WERI-Rb-1 (cell line): ENCODE data around the gene ANKRD40.

Experiments
- DNase-seq: peaks from one replicate; pipeline ENCODE4 v3.0.0-alpha.2; 2020
- H3K27ac ChIP-seq: fragments of 250-450 bp; sonication (Bioruptor Pico); 2 replicates; pipeline ENCODE4 v1.5.1; 2020; ENCODE audit warnings: mild to moderate bottlenecking, moderate library complexity
- H3K27me3 ChIP-seq: fragments of 250-450 bp; sonication (Bioruptor Pico); 2 replicates; pipeline ENCODE4 v1.5.1; 2021; ENCODE audit warnings: mild to moderate bottlenecking, low read depth, moderate library complexity; ENCODE audit not compliant: insufficient read depth, severe bottlenecking
- H3K36me3 ChIP-seq: fragments of 250-450 bp; sonication (Bioruptor Pico); 2 replicates; pipeline ENCODE4 v1.5.1; 2020; ENCODE audit warnings: mild to moderate bottlenecking, moderate library complexity
- H3K4me3 ChIP-seq: 2 replicates; pipeline ENCODE4 v1.5.1; 2011; ENCODE audit warnings: low read depth, mild to moderate bottlenecking, control low read depth, low read length
- H3K9me3 ChIP-seq: fragments of 250-450 bp; sonication (Bioruptor Pico); 2 replicates; pipeline ENCODE4 v1.5.1; 2021; ENCODE audit warnings: mild to moderate bottlenecking, moderate library complexity; ENCODE audit not compliant: severe bottlenecking
- TF ChIP-seq, protein P1 (sequence below): IDR thresholded peaks from 2 replicates; pipeline ENCODE4 v1.5.1; 2011; ENCODE audit warnings: low read depth, mild to moderate bottlenecking, control low read depth, inconsistent platforms, low read length

ANKRD40 gene

DNA sequence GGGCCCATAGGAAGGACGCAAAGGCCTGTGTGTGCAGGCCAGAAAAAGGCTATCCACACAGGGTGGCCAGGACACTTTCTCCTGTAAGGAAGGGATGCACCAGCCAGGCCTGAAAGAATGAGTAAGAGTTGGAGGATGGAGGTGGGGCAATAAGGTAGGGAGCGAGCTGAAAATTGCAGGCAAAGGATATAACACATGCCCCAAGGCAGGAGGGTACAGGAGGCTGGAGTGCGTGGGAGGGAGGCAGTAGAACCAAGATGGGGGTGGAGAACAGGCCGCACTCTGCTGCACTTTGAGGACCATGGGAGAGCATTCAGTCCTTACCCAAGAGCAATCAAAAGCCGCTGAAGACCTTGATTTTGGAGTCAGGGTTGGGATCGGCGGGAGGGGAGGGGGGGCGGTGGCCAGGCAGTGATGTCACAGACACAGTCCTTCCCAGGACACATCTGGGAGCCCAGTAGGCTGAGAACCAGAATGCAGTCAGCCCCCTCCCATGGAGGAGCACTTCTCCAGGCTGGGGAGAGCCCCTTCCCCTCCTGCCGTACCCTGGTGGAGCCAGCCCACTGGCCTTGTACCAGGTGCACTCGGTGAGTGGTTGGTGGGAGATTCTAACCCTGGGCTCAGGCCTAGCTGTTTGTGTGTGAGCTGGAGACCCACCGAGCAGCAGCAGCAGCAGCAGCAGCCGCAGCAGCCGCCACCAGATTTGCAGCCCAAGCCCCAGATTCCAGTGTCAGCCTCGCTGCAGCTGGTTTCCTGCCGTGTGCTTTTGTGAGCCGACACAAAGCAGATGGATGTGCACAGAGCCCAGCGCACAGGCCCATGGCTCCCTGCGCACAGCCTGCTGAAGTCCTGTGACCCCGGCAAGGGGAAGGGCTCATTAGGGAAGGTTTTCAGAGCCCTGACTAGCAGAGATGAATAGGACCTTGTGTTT lies 17.5 kb downstream of the ANKRD40 start:
- no peaks in the 10 kb centered on the region for H3K9me3 ChIP-seq
- DNase-seq, result no peak
- peaks cover 26% of the 10 kb centered on the region for H3K36me3 ChIP-seq
- H3K27me3 ChIP-seq, result no peaks in the 10 kb centered on the region
- no peak overlapping the region for H3K27ac ChIP-seq
- H3K4me3 ChIP-seq, result no peak overlapping the region
- TF ChIP-seq, protein P1, sequence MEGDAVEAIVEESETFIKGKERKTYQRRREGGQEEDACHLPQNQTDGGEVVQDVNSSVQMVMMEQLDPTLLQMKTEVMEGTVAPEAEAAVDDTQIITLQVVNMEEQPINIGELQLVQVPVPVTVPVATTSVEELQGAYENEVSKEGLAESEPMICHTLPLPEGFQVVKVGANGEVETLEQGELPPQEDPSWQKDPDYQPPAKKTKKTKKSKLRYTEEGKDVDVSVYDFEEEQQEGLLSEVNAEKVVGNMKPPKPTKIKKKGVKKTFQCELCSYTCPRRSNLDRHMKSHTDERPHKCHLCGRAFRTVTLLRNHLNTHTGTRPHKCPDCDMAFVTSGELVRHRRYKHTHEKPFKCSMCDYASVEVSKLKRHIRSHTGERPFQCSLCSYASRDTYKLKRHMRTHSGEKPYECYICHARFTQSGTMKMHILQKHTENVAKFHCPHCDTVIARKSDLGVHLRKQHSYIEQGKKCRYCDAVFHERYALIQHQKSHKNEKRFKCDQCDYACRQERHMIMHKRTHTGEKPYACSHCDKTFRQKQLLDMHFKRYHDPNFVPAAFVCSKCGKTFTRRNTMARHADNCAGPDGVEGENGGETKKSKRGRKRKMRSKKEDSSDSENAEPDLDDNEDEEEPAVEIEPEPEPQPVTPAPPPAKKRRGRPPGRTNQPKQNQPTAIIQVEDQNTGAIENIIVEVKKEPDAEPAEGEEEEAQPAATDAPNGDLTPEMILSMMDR, result no peak

DNA sequence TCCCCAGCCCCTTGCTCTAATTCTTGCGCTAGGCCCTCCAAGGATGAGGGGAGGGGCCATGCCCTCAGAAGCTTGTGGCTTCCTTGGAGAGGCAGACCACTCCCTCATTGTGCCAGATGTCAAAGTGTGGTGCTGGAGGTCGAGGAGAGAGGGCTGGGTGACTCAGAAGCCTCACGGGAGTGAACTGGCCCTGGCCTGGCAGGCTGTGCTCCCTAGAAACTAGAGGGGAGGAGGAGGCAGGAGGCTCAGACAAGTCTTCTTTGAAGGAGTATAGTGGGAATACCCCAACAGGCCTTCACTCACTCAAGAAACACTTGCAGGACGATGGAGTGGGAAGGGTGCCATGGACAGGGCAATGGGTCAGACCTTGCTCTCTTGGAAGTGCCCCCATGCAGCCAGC lies 18.5 kb downstream of the ANKRD40 start:
- TF ChIP-seq, protein P1, result no peak
- peak; percentile 58 for DNase-seq
- Histone ChIP-seq H3K27me3 (no peaks in the 10 kb centered on the region), H3K4me3 (no peak overlapping the region), H3K27ac (no peak overlapping the region), H3K9me3 (no peaks in the 10 kb centered on the region), H3K36me3 (peaks cover 18% of the 10 kb centered on the region)

DNA sequence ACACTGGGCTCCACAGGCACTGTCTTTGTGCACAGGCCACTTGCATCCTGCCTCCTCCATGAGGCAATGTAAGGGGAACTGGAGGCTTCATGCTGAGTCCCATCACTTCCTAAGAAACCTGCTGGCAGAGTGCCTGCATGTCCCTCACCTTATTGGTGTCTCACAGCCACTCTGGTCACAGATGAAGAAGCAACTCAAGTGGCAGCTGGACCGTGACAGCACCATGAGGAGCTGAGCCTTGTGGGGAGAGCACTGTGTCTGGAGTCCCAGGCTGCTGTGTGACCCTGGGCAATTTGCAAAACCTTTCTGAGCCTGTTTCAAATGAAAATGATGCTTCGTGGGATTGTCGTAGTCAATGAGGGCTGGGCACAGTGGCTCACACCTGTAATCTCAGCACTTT lies 19.5 kb downstream of the ANKRD40 start:
- H3K9me3 ChIP-seq, result no peaks in the 10 kb centered on the region
- no peaks in the 10 kb centered on the region for H3K27me3 ChIP-seq
- peaks cover 10% of the 10 kb centered on the region for H3K36me3 ChIP-seq
- no peak for DNase-seq
- no peak overlapping the region for H3K4me3 ChIP-seq
- TF ChIP-seq, protein P1, result no peak
- no peak overlapping the region for H3K27ac ChIP-seq

- Histone ChIP-seq H3K36me3 (peaks cover 2% of the 10 kb centered on the region; the same call in 1 of the 2 replicates), H3K27ac (no peak overlapping the region), H3K9me3 (no peaks in the 10 kb centered on the region), H3K4me3 (no peak overlapping the region), H3K27me3 (no peaks in the 10 kb centered on the region)
- DNase-seq, result no peak
- TF ChIP-seq, protein P1, result no peak
Measured at GRCh38 chr17:50687200-50688066, 20.3 kb downstream of the ANKRD40 start.

GRCh38 chr17:50686494-50687199 lies 21.1 kb downstream of the ANKRD40 start:
- Histone ChIP-seq H3K27ac (no peak overlapping the region), H3K9me3 (no peaks in the 10 kb centered on the region), H3K27me3 (no peaks in the 10 kb centered on the region), H3K36me3 (no peaks in the 10 kb centered on the region), H3K4me3 (no peak overlapping the region)
- DNase-seq, result no peak
- TF ChIP-seq, protein P1, result no peak
